HL-60/S4 (cell line): ENCODE results near the gene GOLGA6D.
"Not testable (repeated sequence)": the region's sequence is repeated elsewhere in the genome, so short reads cannot be mapped to it uniquely, and the experiment has no call there.

Experiments
- in situ Hi-C: fragments of 300-500 bp; cut with MboI; formaldehyde crosslinking; loops from 2 replicates; pipeline ENCODE4 v1.14.3; 2022; ENCODE audit warnings: low sequenced_read_pairs

The GOLGA6D gene

GRCh38 chr15:75275617-75276016, 7.0 kb upstream of the GOLGA6D start:
- in situ Hi-C loops, result not testable (repeated sequence)

- in situ Hi-C loops, result not testable (repeated sequence)
Measured at GRCh38 chr15:75278497-75278896, 4.1 kb upstream of the GOLGA6D start.

GRCh38 chr15:75284152-75284551, 1.5 kb downstream of the GOLGA6D start:
- in situ Hi-C loops, result not testable (repeated sequence)

GRCh38 chr15:75293660-75294059, 11.0 kb downstream of the GOLGA6D start:
- in situ Hi-C loops, result not testable (repeated sequence)

GRCh38 chr15:75298541-75299310, 16.1 kb downstream of the GOLGA6D start:
- in situ Hi-C loops, result not testable (repeated sequence)

GRCh38 chr15:75299311-75299688, 16.7 kb downstream of the GOLGA6D start:
- in situ Hi-C loops, result not testable (repeated sequence)

GRCh38 chr15:75300026-75300425, 17.4 kb downstream of the GOLGA6D start:
- in situ Hi-C loops, result loop anchor here (25.0 kb wide), 1 partner anchor 1238 kb away; no protein-coding TSS in a partner anchor

- in situ Hi-C loops, result loop anchor here (25.0 kb wide), 1 partner anchor 1240 kb away; no protein-coding TSS in a partner anchor
Measured at GRCh38 chr15:75302318-75302717, 19.7 kb downstream of the GOLGA6D start.

- in situ Hi-C loops, result loop anchor here (25.0 kb wide), 1 partner anchor 1240 kb away; no protein-coding TSS in a partner anchor
Measured at GRCh38 chr15:75302753-75303152, 20.1 kb downstream of the GOLGA6D start.

GRCh38 chr15:75306188-75306587, 23.6 kb downstream of the GOLGA6D start:
- in situ Hi-C loops, result loop anchor here (25.0 kb wide), 1 partner anchor 1244 kb away; no protein-coding TSS in a partner anchor

- in situ Hi-C loops, result loop anchor here (25.0 kb wide), 1 partner anchor 1246 kb away; no protein-coding TSS in a partner anchor
Measured at GRCh38 chr15:75307778-75308390, 25.2 kb downstream of the GOLGA6D start.

- in situ Hi-C loops, result loop anchor here (25.0 kb wide), 1 partner anchor 1247 kb away; no protein-coding TSS in a partner anchor
Measured at GRCh38 chr15:75309711-75310110, 27.1 kb downstream of the GOLGA6D start.

GRCh38 chr15:75312548-75312947, 29.9 kb downstream of the GOLGA6D start:
- in situ Hi-C loops, result loop anchor here (25.0 kb wide), 1 partner anchor 1250 kb away; no protein-coding TSS in a partner anchor

- in situ Hi-C loops, result loop anchor here (25.0 kb wide), 1 partner anchor 1251 kb away; no protein-coding TSS in a partner anchor
Measured at GRCh38 chr15:75313116-75313845, 30.6 kb downstream of the GOLGA6D start.

- in situ Hi-C loops, result loop anchor here (25.0 kb wide), 1 partner anchor 1252 kb away; no protein-coding TSS in a partner anchor
Measured at GRCh38 chr15:75314552-75315290, 32.1 kb downstream of the GOLGA6D start.

GRCh38 chr15:75319231-75319897, 36.7 kb downstream of the GOLGA6D start:
- in situ Hi-C loops, result loop anchor here (25.0 kb wide), 1 partner anchor 1257 kb away; no protein-coding TSS in a partner anchor

- in situ Hi-C loops, result loop anchor here (25.0 kb wide), 1 partner anchor 1259 kb away; no protein-coding TSS in a partner anchor
Measured at GRCh38 chr15:75321711-75322110, 39.1 kb downstream of the GOLGA6D start.

- in situ Hi-C loops, result no loop called here
Measured at GRCh38 chr15:75325922-75326321, 43.3 kb downstream of the GOLGA6D start.

- in situ Hi-C loops, result no loop called here
Measured at GRCh38 chr15:75327005-75327404, 44.4 kb downstream of the GOLGA6D start.

- in situ Hi-C loops, result no loop called here
Measured at GRCh38 chr15:75327491-75327890, 44.9 kb downstream of the GOLGA6D start.
